Measurements from ENCODE around the gene MBL2.

Gene MBL2

DNA sequence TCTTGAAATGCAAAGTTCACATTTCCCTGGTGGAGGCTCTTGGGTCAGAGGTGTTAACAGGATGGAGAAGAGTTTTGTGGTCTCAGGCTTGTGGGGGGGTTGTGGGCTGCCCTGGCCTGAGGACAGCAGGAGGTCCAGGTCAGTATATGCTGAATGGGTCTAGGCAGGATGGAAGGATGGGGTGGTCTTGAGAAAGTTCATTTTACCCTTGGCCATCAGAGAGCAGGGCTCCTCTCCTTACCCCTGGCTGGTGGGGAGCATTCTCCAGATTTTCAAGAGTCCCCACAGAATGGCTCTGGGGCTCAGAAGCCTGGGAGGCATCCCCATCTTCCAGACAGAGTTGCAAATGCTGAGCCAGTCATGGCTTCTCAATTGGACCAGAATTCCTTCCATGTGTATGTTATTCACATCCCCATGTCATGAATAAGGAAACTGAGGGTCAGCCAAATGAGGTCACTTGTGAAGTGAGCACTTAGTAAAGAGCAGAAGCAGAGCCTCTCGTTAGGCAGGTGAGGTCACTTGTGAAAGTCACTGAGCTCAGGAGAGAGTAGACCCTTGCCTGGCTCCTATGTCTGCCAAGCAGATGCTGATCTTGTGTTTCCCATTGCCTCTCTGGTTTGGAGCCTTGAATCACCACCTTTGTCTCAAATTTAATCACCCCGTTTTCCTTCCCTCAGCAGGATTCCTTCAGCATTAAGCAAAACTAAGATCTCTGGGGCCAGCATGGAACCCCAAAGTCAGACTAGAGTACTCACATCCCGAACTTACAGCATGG is 33.0 kb downstream of the MBL2 start:
- no peak for DNase-seq

DNA sequence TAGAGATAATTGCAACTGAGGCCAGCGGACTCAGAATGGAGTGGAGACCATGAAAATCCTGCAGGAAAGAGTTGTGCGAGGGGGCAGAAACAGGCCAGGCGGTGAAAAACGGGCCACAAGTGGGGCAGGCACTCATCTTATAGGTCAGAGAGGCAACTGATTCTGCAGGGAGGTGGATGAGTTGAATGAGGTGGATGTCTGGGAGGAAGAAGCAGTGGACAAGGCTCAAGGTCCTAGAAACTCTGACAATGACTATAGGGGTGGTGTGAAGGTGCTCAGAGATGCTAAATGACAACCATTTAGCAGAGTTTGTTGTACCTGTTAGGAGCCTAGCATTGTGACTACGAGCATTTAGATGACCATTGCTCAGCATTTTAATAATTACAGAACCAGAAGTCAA is 33.6 kb downstream of the MBL2 start:
- no peak for DNase-seq

DNA sequence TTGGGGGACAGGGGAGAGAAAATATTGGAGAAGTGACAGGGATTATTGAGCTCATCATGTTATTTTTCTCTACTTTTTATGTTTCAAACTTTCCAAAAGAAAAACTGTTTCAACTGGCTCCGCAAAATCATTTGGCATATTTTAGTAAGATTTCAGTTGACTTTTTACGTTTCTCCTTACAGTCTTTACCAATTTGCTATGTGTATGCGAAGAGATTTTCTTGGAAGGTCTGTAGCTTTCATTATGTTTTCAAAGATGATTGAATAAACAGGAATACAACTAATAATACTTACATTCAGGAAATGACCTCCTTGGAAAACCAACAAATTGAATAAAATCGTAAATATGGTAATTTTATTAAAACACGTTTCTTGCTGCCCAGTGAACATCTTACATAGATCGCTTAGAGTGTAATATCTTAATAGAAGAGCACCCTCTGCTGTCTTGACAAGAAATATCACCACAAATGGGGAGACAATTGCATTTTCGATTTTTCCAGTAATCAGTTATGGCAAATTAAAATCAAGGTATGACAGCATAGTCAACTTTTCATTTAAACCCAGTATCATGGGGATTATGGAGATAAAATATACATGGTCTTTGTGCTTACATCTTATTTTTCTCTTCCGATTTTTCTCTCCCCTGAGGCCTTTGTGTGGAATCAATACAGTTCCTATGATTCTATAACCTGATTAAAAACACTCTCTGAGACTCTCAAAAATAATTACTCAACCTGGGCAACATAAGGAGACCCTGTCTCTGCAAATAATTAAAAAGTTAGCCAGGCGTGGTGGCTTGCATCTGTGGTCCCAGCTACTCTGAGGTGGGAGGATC is 43.1 kb downstream of the MBL2 start:
- no peak for DNase-seq

DNA sequence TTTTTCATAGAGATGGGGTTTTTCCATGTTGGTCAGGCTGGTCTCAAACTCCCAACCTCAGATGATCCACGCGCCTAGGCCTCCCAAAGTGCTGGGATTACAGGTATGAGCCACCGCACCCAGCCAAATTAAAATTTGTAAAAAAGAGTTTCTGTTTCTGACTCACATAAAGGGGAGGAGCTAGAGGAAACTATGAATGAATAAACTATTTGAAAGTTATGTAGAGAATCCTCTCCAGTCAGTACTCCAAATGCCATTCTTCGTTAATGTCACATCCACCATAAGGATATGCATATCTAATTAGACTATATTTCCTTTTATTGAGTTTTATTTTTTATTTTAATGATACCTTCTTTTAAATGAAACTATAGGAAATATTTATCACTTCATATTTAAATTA is 52.6 kb downstream of the MBL2 start:
- DNase-seq, result no peak

All from activated CD4-positive, CD25-positive, alpha-beta regulatory T cell treated with anti-CD3 and anti-CD28 coated beads, Interleukin-2, amount 50 U/mL, for 72 hours (primary cell).